ENCODE data around the gene LYRM1.

DNA sequence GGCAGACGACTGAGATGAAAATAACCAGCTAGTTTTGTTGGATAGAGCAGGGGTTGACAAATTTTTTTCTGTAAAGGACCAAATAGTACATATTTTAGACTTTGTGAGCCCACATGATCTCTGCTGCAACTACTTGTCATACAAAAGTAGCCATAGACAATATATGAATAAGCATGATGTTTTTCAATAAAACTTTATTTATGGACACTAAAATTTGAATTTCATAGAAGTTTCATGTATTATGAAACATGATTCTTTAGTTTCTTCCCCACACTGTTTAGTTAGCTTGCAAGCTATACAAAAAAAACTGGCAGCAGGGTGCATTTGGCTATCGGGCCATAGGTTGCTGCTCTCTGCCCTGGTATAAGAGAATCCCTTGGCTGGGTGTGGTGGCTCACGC, 56.6 kb downstream of the LYRM1 start:
- TF ChIP-seq, protein P1, sequence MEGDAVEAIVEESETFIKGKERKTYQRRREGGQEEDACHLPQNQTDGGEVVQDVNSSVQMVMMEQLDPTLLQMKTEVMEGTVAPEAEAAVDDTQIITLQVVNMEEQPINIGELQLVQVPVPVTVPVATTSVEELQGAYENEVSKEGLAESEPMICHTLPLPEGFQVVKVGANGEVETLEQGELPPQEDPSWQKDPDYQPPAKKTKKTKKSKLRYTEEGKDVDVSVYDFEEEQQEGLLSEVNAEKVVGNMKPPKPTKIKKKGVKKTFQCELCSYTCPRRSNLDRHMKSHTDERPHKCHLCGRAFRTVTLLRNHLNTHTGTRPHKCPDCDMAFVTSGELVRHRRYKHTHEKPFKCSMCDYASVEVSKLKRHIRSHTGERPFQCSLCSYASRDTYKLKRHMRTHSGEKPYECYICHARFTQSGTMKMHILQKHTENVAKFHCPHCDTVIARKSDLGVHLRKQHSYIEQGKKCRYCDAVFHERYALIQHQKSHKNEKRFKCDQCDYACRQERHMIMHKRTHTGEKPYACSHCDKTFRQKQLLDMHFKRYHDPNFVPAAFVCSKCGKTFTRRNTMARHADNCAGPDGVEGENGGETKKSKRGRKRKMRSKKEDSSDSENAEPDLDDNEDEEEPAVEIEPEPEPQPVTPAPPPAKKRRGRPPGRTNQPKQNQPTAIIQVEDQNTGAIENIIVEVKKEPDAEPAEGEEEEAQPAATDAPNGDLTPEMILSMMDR (IDR thresholded peaks at IDR 0.05) = no peak
- TF ChIP-seq EZH2phosphoT487 (IDR thresholded peaks at IDR 0.05; ENCODE audit: borderline replicate concordance, low read depth) (no peak), RAD21 (IDR thresholded peaks at IDR 0.05; ENCODE audit: low read length) (no peak), NRF1 (IDR thresholded peaks at IDR 0.05; ENCODE audit: low read depth, low read length) (no peak), YY1 (IDR thresholded peaks at IDR 0.05; ENCODE audit: low read depth) (no peak), CHD2 (IDR thresholded peaks at IDR 0.05; ENCODE audit: low read length, partially characterized antibody) (no peak), NFIC (IDR thresholded peaks at IDR 0.05; ENCODE audit: borderline replicate concordance) (no peak)
- TF ChIP-seq, protein P2, sequence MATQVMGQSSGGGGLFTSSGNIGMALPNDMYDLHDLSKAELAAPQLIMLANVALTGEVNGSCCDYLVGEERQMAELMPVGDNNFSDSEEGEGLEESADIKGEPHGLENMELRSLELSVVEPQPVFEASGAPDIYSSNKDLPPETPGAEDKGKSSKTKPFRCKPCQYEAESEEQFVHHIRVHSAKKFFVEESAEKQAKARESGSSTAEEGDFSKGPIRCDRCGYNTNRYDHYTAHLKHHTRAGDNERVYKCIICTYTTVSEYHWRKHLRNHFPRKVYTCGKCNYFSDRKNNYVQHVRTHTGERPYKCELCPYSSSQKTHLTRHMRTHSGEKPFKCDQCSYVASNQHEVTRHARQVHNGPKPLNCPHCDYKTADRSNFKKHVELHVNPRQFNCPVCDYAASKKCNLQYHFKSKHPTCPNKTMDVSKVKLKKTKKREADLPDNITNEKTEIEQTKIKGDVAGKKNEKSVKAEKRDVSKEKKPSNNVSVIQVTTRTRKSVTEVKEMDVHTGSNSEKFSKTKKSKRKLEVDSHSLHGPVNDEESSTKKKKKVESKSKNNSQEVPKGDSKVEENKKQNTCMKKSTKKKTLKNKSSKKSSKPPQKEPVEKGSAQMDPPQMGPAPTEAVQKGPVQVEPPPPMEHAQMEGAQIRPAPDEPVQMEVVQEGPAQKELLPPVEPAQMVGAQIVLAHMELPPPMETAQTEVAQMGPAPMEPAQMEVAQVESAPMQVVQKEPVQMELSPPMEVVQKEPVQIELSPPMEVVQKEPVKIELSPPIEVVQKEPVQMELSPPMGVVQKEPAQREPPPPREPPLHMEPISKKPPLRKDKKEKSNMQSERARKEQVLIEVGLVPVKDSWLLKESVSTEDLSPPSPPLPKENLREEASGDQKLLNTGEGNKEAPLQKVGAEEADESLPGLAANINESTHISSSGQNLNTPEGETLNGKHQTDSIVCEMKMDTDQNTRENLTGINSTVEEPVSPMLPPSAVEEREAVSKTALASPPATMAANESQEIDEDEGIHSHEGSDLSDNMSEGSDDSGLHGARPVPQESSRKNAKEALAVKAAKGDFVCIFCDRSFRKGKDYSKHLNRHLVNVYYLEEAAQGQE (IDR thresholded peaks at IDR 0.05; ENCODE audit: low read depth, low read length) = no peak
- TF ChIP-seq, protein P3, sequence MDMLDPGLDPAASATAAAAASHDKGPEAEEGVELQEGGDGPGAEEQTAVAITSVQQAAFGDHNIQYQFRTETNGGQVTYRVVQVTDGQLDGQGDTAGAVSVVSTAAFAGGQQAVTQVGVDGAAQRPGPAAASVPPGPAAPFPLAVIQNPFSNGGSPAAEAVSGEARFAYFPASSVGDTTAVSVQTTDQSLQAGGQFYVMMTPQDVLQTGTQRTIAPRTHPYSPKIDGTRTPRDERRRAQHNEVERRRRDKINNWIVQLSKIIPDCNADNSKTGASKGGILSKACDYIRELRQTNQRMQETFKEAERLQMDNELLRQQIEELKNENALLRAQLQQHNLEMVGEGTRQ (IDR thresholded peaks at IDR 0.05; ENCODE audit: borderline replicate concordance, low read depth, low read length) = no peak
